HL-60/S4 treated with phorbol 12-myristate 13-acetate at 8.2 ng/mL for 4 days and 3 days (cell line): ENCODE data around the gene RAB31.
"Not testable (repeated sequence)": the region's sequence is repeated elsewhere in the genome, so short reads cannot be mapped to it uniquely, and the experiment has no call there.

ENCODE experiments used
- in situ Hi-C: fragments of 300-500 bp; cut with MboI; formaldehyde crosslinking; loops from 2 replicates; pipeline ENCODE4 v1.15.0; 2022; ENCODE audit warnings: low sequenced_read_pairs

The RAB31 gene

GRCh38 chr18:9872823-9873222, 164.7 kb downstream of the RAB31 start:
- in situ Hi-C loops, result no loop called here

GRCh38 chr18:9874728-9875127, 166.6 kb downstream of the RAB31 start:
- in situ Hi-C loops, result no loop called here

DNA sequence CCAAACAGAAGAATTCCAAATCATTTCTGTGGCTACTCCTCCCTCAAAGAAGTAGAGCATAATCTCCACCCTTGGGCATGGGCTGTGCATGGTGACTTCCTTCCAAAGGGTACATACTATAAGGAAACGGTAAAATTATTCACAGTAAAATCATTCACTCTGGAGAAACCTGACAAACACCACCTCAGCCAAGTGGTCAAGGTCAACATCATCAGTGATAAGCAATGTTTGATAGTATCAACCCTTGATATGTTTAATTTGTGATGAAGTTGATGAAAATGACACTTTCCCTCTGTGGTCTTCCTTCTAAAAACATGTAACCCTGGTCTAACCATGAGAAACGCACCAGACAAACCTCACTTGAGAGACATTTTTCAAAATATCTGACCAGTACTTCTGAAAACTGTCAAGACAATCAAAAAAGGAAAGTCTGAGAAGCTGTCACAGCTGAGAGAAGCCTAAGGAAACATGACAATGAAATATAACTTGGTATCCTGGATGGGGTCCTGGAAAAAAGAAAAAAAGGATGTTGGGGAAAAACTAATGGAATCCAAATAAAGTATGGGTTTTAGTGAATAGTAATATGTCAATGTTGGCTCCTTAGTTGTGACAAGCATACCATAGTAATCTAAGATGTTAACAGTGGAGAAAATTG, 168.2 kb downstream of the RAB31 start:
- in situ Hi-C loops, result no loop called here

DNA sequence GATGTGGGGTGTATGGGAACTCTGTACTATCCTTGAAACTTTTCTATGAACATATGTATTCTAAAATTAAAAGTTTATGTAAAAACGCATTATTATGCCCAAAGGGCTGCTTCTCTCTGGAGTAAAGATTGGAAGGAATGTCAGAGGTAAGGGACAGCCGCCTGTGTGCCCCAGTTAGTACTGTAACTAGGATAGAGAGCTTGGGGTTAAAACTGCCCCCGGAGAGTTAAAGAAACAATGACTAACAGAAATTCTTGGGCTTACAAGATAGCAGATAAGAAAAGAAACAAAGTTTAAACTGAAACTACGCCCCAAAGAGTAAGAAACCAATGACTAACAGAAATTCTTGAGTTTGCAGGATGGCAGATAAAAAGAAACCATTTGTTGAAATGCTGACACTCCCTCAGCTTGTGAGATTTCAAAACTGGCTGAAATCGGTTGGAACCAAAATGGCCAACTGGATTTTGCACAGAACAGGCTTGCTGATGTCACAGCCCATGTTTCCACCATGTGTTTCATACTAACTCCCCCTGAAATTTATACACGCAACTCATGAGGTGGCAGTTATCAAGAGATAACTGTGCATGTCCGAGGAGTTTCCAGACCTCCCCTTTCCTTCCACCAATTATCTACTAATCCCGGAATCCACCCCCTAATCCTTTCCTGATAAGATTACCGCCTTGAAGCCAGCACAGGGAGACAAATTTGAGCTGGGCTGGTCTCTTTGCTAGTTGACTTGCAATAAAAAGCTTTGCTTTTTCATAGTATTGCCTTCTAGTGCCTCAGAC, 169.0 kb downstream of the RAB31 start:
- in situ Hi-C loops, result no loop called here

DNA sequence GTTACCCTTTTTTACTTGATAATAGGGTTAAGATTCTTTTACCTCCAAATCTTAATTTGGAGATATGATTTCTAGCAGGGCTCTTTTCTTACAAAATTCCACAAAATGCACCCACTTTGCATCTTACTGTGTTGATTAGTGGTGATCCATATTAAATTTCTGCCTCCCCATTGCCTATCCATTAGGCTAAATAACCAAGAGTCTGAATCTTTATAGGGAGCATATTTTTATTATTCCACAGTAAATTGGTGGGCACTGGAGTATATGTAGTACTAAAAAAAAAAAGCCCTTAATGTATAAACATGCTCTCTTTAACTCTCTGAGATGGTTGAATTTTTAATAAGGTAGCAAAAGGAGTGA, 169.5 kb downstream of the RAB31 start:
- in situ Hi-C loops, result no loop called here

- in situ Hi-C loops, result no loop called here
These were observed 170.0 kb downstream of the RAB31 start for GRCh38 chr18:9878095-9878494.

- in situ Hi-C loops, result no loop called here
These were observed 170.7 kb downstream of the RAB31 start for GRCh38 chr18:9878783-9879242.

- in situ Hi-C loops, result no loop called here
These were observed 176.0 kb downstream of the RAB31 start for GRCh38 chr18:9884090-9884489.

- in situ Hi-C loops, result no loop called here
These were observed 176.5 kb downstream of the RAB31 start for GRCh38 chr18:9884532-9885140.

- in situ Hi-C loops, result no loop called here
These were observed 177.3 kb downstream of the RAB31 start, which contains the start of gene TXNDC2 for GRCh38 chr18:9885170-9886004. Gene TXNDC2, plus strand, starts transcription at chr18:9885973. Its CDS starts 708 bp downstream, at chr18:9886681.

- in situ Hi-C loops, result no loop called here
These were observed 177.9 kb downstream of the RAB31 start for GRCh38 chr18:9886005-9886348.

DNA sequence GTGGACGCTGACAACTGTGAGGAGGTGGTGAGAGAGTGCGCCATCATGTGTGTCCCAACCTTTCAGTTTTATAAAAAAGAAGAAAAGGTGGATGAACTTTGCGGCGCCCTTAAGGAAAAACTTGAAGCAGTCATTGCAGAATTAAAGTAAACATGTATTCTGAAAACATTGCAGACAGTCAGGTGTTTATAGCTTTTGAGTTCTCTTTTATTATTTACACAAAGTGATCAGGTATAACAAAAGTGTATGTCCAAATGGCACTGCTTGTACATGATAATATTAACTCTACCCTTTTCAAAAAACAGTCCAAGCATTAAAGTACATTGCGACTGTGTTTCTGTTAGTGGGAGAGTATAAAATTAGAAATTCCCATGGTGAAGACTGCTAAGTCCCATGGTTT, 179.9 kb downstream of the RAB31 start:
- in situ Hi-C loops, result no loop called here

GRCh38 chr18:9890196-9890595, 182.1 kb downstream of the RAB31 start:
- in situ Hi-C loops, result no loop called here

DNA sequence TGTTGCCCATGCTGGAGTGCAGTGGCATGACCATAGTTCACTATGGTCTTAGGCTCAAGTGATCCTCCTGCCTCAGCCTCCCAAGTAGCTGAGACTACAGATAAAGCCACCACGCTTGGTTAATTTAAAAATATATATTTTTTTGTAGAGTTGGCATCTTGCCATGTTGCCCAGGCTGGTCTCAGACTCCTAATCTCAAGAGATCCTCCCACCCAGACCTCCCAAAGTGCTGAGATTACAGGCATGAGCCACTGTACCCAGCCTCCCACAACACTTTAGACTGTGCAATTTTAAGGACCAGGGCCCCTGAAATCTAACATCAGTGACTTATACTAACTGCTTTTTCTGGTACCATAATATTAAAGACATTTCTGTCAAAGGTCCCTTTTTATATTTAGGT, 182.9 kb downstream of the RAB31 start:
- in situ Hi-C loops, result no loop called here

DNA sequence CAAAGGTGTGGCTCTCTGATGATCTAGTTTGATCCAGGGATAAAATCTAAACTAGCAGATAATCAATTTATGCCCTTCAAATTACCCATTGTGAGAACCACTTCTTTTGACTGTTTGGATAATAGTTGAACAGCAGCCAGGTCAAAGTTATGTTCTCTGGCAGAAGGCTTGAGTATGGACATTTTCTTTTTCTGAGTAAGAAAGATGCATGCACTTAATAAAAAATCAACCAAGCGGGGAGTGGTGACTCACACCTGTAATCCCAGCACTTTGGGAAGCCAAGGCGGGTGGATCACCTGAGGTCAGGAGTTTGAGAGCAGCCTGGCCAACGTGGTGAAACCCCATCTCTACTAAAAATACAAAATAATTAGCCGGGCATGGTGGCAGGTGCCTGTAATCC, 183.4 kb downstream of the RAB31 start:
- in situ Hi-C loops, result not testable (repeated sequence)

DNA sequence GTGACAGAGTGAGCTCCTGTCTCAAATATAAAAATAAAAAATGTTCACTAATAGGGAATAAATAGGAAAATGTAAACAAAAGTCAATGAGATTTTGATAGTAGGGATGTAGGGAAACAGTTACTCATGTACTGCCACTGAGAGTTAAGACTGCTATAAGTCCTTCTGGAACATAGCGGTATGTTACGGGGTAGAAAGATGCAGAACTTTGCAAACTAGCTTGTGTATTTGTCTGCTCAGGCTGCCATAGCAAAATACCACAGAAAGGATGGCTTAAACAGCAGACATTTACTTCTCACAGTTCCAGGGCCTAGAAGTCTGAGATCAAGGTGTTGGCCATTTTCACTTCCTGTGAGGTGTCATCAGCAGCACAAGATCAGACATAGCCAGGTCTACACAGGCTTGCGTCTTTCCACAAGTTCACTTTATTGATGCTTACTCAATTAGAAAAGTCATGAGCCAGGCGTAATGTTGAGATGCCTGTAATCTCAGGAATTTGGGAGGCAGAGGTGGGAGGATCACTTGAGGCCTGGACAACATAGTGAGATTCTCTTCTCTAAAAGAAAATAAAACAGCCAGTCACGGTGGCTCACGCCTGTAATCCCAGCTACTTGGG, 186.5 kb downstream of the RAB31 start:
- in situ Hi-C loops, result no loop called here

GRCh38 chr18:9897129-9897528, 189.0 kb downstream of the RAB31 start:
- in situ Hi-C loops, result no loop called here

DNA sequence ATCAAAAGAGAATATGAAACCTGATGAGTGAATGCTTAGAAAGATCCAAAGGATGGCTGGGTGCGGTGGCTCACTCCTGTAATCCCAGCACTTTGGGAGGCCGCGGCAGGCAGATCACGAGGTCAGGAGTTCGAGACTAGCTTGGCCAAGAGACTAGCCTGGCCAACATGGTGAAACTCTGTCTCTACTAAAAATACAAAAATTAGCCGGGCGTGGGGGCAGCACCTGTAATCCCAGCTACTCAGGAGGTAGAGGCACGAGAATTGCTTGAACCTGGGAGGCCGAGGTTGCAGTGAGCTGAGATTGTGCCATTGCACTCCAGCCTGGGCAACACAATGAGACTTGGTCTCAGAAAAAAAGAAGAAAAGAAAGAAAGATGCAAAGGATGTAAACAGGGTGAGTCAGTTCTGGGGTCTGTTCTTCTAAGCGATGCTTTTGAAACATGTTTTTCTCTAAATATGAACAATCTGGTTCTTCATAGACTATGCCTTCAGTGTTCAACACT, 189.7 kb downstream of the RAB31 start:
- in situ Hi-C loops, result not testable (repeated sequence)

GRCh38 chr18:9898792-9899549, 190.9 kb downstream of the RAB31 start:
- in situ Hi-C loops, result no loop called here

GRCh38 chr18:9899550-9899930, 191.4 kb downstream of the RAB31 start:
- in situ Hi-C loops, result not testable (repeated sequence)
